Measurements from ENCODE around the gene JMJD8. TPM values are rescaled to one million over a fixed set of nuclear protein-coding genes. Genes with fewer than 3 reads are reported as not detected.

JMJD8 gene
- total RNA-seq = 41.2 and 42.1 TPM in 2 replicates

- intact Hi-C loops (cut with micrococcal nuclease) = loop anchor here (1.0 to 5.0 kb wide), 7 partner anchors 11 to 332 kb away; partner anchors contain the start of genes AXIN1, CAPN15, CCDC78 and HAGHL
Measured at GRCh38 chr16:684071-684794, at the start of gene JMJD8. Gene JMJD8 (minus strand): TSS chr16:684334. CDS start chr16:684319, 15 bp downstream.

GRCh38 chr16:733382-734207, 49.5 kb upstream of the JMJD8 start:
- intact Hi-C loops (cut with micrococcal nuclease) = loop anchor here (1.0 kb wide), 1 partner anchor 22 kb away; no protein-coding TSS in a partner anchor

- intact Hi-C loops (cut with micrococcal nuclease) = loop anchor here (1.0 kb wide), 1 partner anchor 22 kb away; no protein-coding TSS in a partner anchor
Measured at GRCh38 chr16:732936-733335, 48.8 kb upstream of the JMJD8 start.

- intact Hi-C loops (cut with micrococcal nuclease) = no loop called here
Measured at GRCh38 chr16:732332-732731, 48.2 kb upstream of the JMJD8 start.

- intact Hi-C loops (cut with micrococcal nuclease) = no loop called here
Measured at GRCh38 chr16:730666-731509, 46.8 kb upstream of the JMJD8 start.

GRCh38 chr16:729768-730665, 45.9 kb upstream of the JMJD8 start:
- intact Hi-C loops (cut with micrococcal nuclease) = loop anchor here (5.0 kb wide), 1 partner anchor 48 kb away; the partner anchor contains the start of genes JMJD8 and STUB1

- intact Hi-C loops (cut with micrococcal nuclease) = loop anchor here (1.0 to 5.0 kb wide), 2 partner anchors 11 to 47 kb away; partner anchors contain the start of genes CIAO3, JMJD8 and STUB1
Measured at GRCh38 chr16:728890-729744, 45.0 kb upstream of the JMJD8 start.

- intact Hi-C loops (cut with micrococcal nuclease) = loop anchor here (1.0 to 5.0 kb wide), 2 partner anchors 12 to 46 kb away; partner anchors contain the start of genes CIAO3, JMJD8 and STUB1
Measured at GRCh38 chr16:728131-728889, 44.2 kb upstream of the JMJD8 start.

GRCh38 chr16:727291-727977, 43.3 kb upstream of the JMJD8 start:
- intact Hi-C loops (cut with micrococcal nuclease) = loop anchor here (5.0 kb wide), 1 partner anchor 45 kb away; the partner anchor contains the start of genes JMJD8 and STUB1

- intact Hi-C loops (cut with micrococcal nuclease) = loop anchor here (5.0 kb wide), 1 partner anchor 44 kb away; the partner anchor contains the start of genes JMJD8 and STUB1
Measured at GRCh38 chr16:726438-727290, 42.5 kb upstream of the JMJD8 start, which contains the start of the genes CCDC78 and HAGHL. Gene CCDC78 (minus strand): TSS chr16:726443. CDS start chr16:726367, 76 bp downstream. Gene HAGHL (plus strand): TSS chr16:727106. CDS start chr16:727510, 404 bp downstream.

GRCh38 chr16:726188-726437, 42.0 kb upstream of the JMJD8 start:
- intact Hi-C loops (cut with micrococcal nuclease) = loop anchor here (5.0 kb wide), 1 partner anchor 44 kb away; the partner anchor contains the start of genes JMJD8 and STUB1

GRCh38 chr16:725463-726187, 41.5 kb upstream of the JMJD8 start:
- intact Hi-C loops (cut with micrococcal nuclease) = loop anchor here (5.0 kb wide), 1 partner anchor 43 kb away; the partner anchor contains the start of genes JMJD8 and STUB1

GRCh38 chr16:725041-725376, 40.9 kb upstream of the JMJD8 start:
- intact Hi-C loops (cut with micrococcal nuclease) = loop anchor here (5.0 kb wide), 1 partner anchor 43 kb away; the partner anchor contains the start of genes JMJD8 and STUB1

GRCh38 chr16:724188-725040, 40.3 kb upstream of the JMJD8 start:
- intact Hi-C loops (cut with micrococcal nuclease) = loop anchor here (5.0 kb wide), 1 partner anchor 42 kb away; the partner anchor contains the start of genes JMJD8 and STUB1

GRCh38 chr16:723695-724094, 39.6 kb upstream of the JMJD8 start:
- intact Hi-C loops (cut with micrococcal nuclease) = no loop called here
